A549 (cell line): ENCODE results near the gene FOSL1. TPM values are rescaled to one million over a fixed set of nuclear protein-coding genes. Genes with fewer than 3 reads are reported as not detected.

Experiments used
- ATAC-seq, 2 experiments: fragments of 200-7000 bp in 1 of 2; fragments of >200 bp in 1 of 2; cut with Nextera tagmentation in 1 of 2; cut with Tn5 transposase in 1 of 2; 3 replicates each; pipeline versions ENCODE4 v1.8.0 to v1.9.1; 2018 to 2020; ENCODE audit warnings: mild to moderate bottlenecking in 1 of 2, moderate library complexity in 1 of 2
- CTCF ChIA-PET: fragments of 300-600 bp; sonication (Branson Sonifier 250); formaldehyde crosslinking; extraction: SDS; loops from one replicate; lab custom pipeline; 2021; ENCODE audit warnings: antibody characterized with exemption, inconsistent platforms; lab: Yijun Ruan, JAX
- POLR2A ChIA-PET: fragments of 350-600 bp; formaldehyde crosslinking; extraction: SDS; loops from one replicate; lab custom pipeline; 2021; ENCODE audit warnings: antibody characterized with exemption, inconsistent platforms; lab: Yijun Ruan, JAX
- DNase-seq, 2 experiments: peaks; one replicate each; pipeline versions ENCODE4 v3.0.0 to v3.0.0-alpha.2; 2011 to 2016; ENCODE audit warnings: low read depth in 1 of 2, low spot score in 1 of 2
- FAIRE-seq: peaks from 2 replicates; lab custom pipeline; 2011; peaks lifted over from hg19 to GRCh38; lab: Jason Lieb, UNC
- H3K27ac ChIP-seq, 2 experiments: fragments of >200 bp; sonication (Bioruptor Twin); formaldehyde crosslinking; 3 replicates each; pipeline ENCODE4 v1.5.1; 2016 to 2017
- H3K4me1 ChIP-seq: fragments of >200 bp; sonication (Bioruptor Twin); formaldehyde crosslinking; 3 replicates; pipeline ENCODE4 v1.6.1; 2016
- H3K4me2 ChIP-seq: fragments of >200 bp; sonication (Bioruptor Twin); formaldehyde crosslinking; 3 replicates; pipeline ENCODE4 v1.6.1; 2016
- H3K4me3 ChIP-seq: fragments of >200 bp; sonication (Bioruptor Twin); formaldehyde crosslinking; 3 replicates; pipeline ENCODE4 v1.5.1; 2016
- H3K9me3 ChIP-seq: fragments of >200 bp; sonication (Bioruptor Twin); formaldehyde crosslinking; 3 replicates; pipeline ENCODE4 v1.6.1; 2016
- CBX8 ChIP-seq: fragments of 200-600 bp; sonication (generic); IDR thresholded peaks from 2 replicates; pipeline ENCODE4 v1.6.1; 2016
- EHF ChIP-seq: fragments of 250-450 bp; sonication (Bioruptor Pico); IDR thresholded peaks from 2 replicates; pipeline ENCODE4 v1.5.0; 2020; ENCODE audit warnings: mild to moderate bottlenecking
- HOXB13 ChIP-seq: fragments of 250-450 bp; sonication (Bioruptor Pico); IDR thresholded peaks from 2 replicates; pipeline ENCODE4 v1.5.0; 2020; ENCODE audit warnings: low read depth, mild to moderate bottlenecking, moderate library complexity
- HOXB5 ChIP-seq: fragments of 250-450 bp; sonication (Bioruptor Pico); IDR thresholded peaks from 2 replicates; pipeline ENCODE4 v1.5.0; 2020; ENCODE audit warnings: mild to moderate bottlenecking, moderate library complexity
- JUN ChIP-seq, 2 experiments: fragments of >200 bp; sonication (Bioruptor Twin); formaldehyde crosslinking; IDR thresholded peaks; 2 replicates in 1 of 2; 3 replicates in 1 of 2; pipeline ENCODE4 v1.6.1; 2016 to 2017
- JUNB ChIP-seq: fragments of >200 bp; sonication (Bioruptor Twin); formaldehyde crosslinking; IDR thresholded peaks from 2 replicates; pipeline ENCODE4 v1.6.1; 2016
- KDM5A ChIP-seq: fragments of 200-600 bp; sonication (generic); IDR thresholded peaks from 2 replicates; pipeline ENCODE4 v1.6.1; 2016; ENCODE audit warnings: antibody characterized with exemption, mild to moderate bottlenecking
- MAFK ChIP-seq: fragments of 450-650 bp; IDR thresholded peaks from 2 replicates; pipeline ENCODE4 v1.6.1; 2014; ENCODE audit not compliant: partially characterized antibody
- MYC ChIP-seq: IDR thresholded peaks from 2 replicates; pipeline ENCODE4 v1.6.1; 2012; ENCODE audit warnings: mild to moderate bottlenecking, inconsistent platforms, low read length, improper control_type of control experiment, borderline replicate concordance
- NFE2L2 ChIP-seq: fragments of 150-350 bp; conservative IDR thresholded peaks from 2 replicates; pipeline ENCODE4 v1.6.1; 2014; ENCODE audit warnings: low read length
- NPAS2 ChIP-seq: fragments of 250-450 bp; sonication (Bioruptor Pico); IDR thresholded peaks from 2 replicates; pipeline ENCODE4 v1.8.0; 2022; ENCODE audit warnings: mild to moderate bottlenecking, moderate library complexity, borderline replicate concordance
- RAD21 ChIP-seq, 2 experiments: fragments of >200 bp in 1 of 2; sonication (Bioruptor Twin) in 1 of 2; formaldehyde crosslinking in 1 of 2; IDR thresholded peaks in 1 of 2; conservative IDR thresholded peaks in 1 of 2; 2 replicates in 1 of 2; 3 replicates in 1 of 2; pipeline ENCODE4 v1.6.1; 2012 to 2018; ENCODE audit warnings: inconsistent platforms in 1 of 2
- RCOR1 ChIP-seq: fragments of 150-350 bp; IDR thresholded peaks from 2 replicates; pipeline ENCODE4 v1.6.1; 2014; ENCODE audit warnings: antibody characterized with exemption, low read length, low read depth
- RFX5 ChIP-seq: fragments of 450-650 bp; IDR thresholded peaks from 2 replicates; pipeline ENCODE4 v1.7.1; 2014; ENCODE audit warnings: antibody characterized with exemption, mild to moderate bottlenecking, moderate library complexity
- SMC3 ChIP-seq: fragments of >200 bp; sonication (Bioruptor Twin); formaldehyde crosslinking; IDR thresholded peaks from 3 replicates; pipeline ENCODE4 v1.6.1; 2018; ENCODE audit warnings: inconsistent platforms
- ZFP36 ChIP-seq: fragments of 450-650 bp; IDR thresholded peaks from 2 replicates; pipeline ENCODE4 v1.6.1; 2014; ENCODE audit warnings: borderline replicate concordance; ENCODE audit not compliant: partially characterized antibody
- WGBS: methylation state at CpG from one replicate; pipeline ENCODE4 v1.1.6; 2017; ENCODE audit errors: missing lambda C conversion rate; 5-methylcytosine and 5-hydroxymethylcytosine counted together
- polyA plus RNA-seq, 4 experiments: library from polyadenylated mRNA; depleted of rRNA in 3 of 4; stranded (reverse); fragments of >200 nt; fragmentation: RNase III in 1 of 4; extraction: RNeasy Plus Mini Kit Qiagen cat#74134 plus additional on column Dnase treatment in 1 of 4; gene quantifications; 2 replicates in 3 of 4; 3 replicates in 1 of 4; pipeline ENCODE4 v1.2.3, GENCODE V29; 2011 to 2017
- TF ChIP-seq, protein P1 (sequence below): fragments of 250-450 bp; sonication (Bioruptor Pico); IDR thresholded peaks from 2 replicates; pipeline ENCODE4 v1.5.0; 2021; ENCODE audit warnings: mild to moderate bottlenecking, moderate library complexity, borderline replicate concordance
- TF ChIP-seq, protein P2 (sequence below): IDR thresholded peaks from 2 replicates; pipeline ENCODE4 v1.6.1; 2012
- TF ChIP-seq, protein P3 (sequence below): fragments of >200 bp; sonication (Bioruptor Twin); formaldehyde crosslinking; IDR thresholded peaks from 3 replicates; pipeline ENCODE4 v1.5.1; 2016
- TF ChIP-seq, protein P4 (sequence below): IDR thresholded peaks from 2 replicates; pipeline ENCODE4 v1.6.1; 2012; ENCODE audit warnings: low read depth, borderline replicate concordance
- TF ChIP-seq, protein P5 (sequence below): fragments of 250-450 bp; sonication (Bioruptor Pico); IDR thresholded peaks from 2 replicates; pipeline ENCODE4 v1.5.0; 2020; ENCODE audit warnings: low read depth, mild to moderate bottlenecking, moderate library complexity
- TF ChIP-seq, protein P6 (sequence below): fragments of >200 bp; sonication (Bioruptor Twin); formaldehyde crosslinking; IDR thresholded peaks from 3 replicates; pipeline ENCODE4 v1.6.1; 2016

Gene FOSL1
- polyA plus RNA-seq, 2 of the 4 experiments (the other 2 are of a cell fraction), result 6.7 to 24.1 TPM

DNA sequence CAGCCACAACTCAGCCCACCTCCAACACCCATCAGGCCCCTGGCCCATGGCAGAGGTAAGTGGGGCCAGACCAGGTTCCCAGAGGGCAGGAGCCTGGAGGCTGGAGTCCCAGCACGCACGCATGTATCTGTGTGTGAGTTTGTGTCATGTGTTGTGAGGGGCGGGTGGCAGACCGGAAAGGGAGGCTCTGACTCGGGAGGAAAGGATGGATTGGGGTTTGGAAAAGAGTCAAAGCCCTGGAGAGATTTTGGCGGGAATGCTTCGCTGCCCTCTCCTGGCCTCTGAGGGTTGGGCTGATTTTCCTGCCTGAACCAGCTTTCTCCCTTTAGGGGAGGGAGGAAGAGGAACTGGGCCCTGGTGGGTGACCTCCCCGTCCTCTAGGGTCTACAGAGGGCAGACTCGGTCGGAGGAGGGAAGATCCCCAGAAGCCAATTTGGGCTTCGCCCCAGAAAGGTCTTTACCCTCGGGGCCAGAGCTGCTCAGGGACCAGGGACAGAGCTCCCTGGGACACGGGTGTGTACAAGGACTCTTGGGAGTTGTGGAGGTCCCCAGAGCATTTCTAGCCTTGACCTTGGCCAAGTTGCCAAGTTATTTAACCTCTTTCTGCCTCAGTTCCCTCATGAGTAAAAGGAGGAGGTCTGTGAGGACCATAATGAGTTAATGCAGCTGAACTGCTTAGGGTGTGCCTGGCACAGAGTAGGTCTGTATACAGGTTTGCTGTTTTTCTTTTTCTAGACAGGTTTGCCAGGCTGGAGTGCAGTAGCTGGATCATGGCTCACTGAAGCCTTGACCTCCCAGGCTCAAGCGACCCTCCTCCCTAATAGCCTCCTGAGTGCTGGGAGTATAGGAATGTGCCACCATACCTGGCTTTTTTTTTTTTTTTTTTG lies 11.7 kb upstream of the FOSL1 start:
- TF ChIP-seq RCOR1 (no peak), RFX5 (peak; percentile 85), KDM5A (no peak), HOXB5 (0 out of 2 replicates have a peak, but pooled peaks have one; percentile 25), MYC (0 out of 2 replicates have a peak, but pooled peaks have one; percentile 31), JUN (IDR thresholded peaks at IDR 0.05) (0 out of 5 replicates have a peak, but pooled peaks of 1 of the 2 experiments have one; percentile 21), EHF (CRISPR knock-in tag) (peak; percentile 22; the same call in 1 of the 2 replicates), HOXB13 (CRISPR knock-in tag) (peak; percentile 62; the same call in 1 of the 2 replicates), RAD21 (conservative IDR thresholded peaks at IDR 0.05 in 1 of 2, IDR thresholded peaks at IDR 0.05 in 1 of 2) (peak; percentile 38 to 54; a peak in 4 of 5 replicates), SMC3 (peak; percentile 47; the same call in 1 of the 3 replicates)
- TF ChIP-seq, protein P1, sequence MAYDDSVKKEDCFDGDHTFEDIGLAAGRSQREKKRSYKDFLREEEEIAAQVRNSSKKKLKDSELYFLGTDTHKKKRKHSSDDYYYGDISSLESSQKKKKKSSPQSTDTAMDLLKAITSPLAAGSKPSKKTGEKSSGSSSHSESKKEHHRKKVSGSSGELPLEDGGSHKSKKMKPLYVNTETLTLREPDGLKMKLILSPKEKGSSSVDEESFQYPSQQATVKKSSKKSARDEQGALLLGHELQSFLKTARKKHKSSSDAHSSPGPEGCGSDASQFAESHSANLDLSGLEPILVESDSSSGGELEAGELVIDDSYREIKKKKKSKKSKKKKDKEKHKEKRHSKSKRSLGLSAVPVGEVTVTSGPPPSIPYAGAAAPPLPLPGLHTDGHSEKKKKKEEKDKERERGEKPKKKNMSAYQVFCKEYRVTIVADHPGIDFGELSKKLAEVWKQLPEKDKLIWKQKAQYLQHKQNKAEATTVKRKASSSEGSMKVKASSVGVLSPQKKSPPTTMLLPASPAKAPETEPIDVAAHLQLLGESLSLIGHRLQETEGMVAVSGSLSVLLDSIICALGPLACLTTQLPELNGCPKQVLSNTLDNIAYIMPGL (CRISPR knock-in tag), result no peak
- TF ChIP-seq, protein P2, sequence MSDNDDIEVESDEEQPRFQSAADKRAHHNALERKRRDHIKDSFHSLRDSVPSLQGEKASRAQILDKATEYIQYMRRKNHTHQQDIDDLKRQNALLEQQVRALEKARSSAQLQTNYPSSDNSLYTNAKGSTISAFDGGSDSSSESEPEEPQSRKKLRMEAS, result peak; percentile 91
- TF ChIP-seq, protein P3, sequence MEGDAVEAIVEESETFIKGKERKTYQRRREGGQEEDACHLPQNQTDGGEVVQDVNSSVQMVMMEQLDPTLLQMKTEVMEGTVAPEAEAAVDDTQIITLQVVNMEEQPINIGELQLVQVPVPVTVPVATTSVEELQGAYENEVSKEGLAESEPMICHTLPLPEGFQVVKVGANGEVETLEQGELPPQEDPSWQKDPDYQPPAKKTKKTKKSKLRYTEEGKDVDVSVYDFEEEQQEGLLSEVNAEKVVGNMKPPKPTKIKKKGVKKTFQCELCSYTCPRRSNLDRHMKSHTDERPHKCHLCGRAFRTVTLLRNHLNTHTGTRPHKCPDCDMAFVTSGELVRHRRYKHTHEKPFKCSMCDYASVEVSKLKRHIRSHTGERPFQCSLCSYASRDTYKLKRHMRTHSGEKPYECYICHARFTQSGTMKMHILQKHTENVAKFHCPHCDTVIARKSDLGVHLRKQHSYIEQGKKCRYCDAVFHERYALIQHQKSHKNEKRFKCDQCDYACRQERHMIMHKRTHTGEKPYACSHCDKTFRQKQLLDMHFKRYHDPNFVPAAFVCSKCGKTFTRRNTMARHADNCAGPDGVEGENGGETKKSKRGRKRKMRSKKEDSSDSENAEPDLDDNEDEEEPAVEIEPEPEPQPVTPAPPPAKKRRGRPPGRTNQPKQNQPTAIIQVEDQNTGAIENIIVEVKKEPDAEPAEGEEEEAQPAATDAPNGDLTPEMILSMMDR, result peak; percentile 43; the same call in 2 of the 3 replicates
- TF ChIP-seq, protein P4, sequence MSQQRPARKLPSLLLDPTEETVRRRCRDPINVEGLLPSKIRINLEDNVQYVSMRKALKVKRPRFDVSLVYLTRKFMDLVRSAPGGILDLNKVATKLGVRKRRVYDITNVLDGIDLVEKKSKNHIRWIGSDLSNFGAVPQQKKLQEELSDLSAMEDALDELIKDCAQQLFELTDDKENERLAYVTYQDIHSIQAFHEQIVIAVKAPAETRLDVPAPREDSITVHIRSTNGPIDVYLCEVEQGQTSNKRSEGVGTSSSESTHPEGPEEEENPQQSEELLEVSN, result peak; percentile 95
- TF ChIP-seq, protein P5, sequence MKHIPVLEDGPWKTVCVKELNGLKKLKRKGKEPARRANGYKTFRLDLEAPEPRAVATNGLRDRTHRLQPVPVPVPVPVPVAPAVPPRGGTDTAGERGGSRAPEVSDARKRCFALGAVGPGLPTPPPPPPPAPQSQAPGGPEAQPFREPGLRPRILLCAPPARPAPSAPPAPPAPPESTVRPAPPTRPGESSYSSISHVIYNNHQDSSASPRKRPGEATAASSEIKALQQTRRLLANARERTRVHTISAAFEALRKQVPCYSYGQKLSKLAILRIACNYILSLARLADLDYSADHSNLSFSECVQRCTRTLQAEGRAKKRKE (CRISPR knock-in tag), result peak; percentile 63; the same call in 1 of the 2 replicates
- TF ChIP-seq, all 56 proteins: peak for 12
- ATAC-seq (peak; percentile 7 to 24; a peak in 3 of 6 replicates), FAIRE-seq (no peak), DNase-seq (peak; percentile 68 to 79)
- POLR2A ChIA-PET, result interaction anchor here (0.6 to 2.0 kb wide), 6 partner anchors 10 to 248 kb away, joined by 3 to 13 read pairs (median 3); partner anchors contain the start of genes CCDC85B, FIBP and FOSL1
- WGBS, result 26% methylated on average over 12 of the region's 14 CpGs
- Histone ChIP-seq H3K4me3 (no peak overlapping the region), H3K27ac (peak overlapping the region; percentile 51 to 100), H3K4me1 (peaks cover 61% of the 10 kb centered on the region), H3K9me3 (no peaks in the 10 kb centered on the region), H3K4me2 (peak overlapping the region; percentile 65)
- CTCF ChIA-PET, result interaction anchor here (0.6 to 31.6 kb wide), 11 partner anchors 10 to 132 kb away, joined by 3 to 618 read pairs (median 4); partner anchors contain the start of genes CCDC85B, FIBP and FOSL1

DNA sequence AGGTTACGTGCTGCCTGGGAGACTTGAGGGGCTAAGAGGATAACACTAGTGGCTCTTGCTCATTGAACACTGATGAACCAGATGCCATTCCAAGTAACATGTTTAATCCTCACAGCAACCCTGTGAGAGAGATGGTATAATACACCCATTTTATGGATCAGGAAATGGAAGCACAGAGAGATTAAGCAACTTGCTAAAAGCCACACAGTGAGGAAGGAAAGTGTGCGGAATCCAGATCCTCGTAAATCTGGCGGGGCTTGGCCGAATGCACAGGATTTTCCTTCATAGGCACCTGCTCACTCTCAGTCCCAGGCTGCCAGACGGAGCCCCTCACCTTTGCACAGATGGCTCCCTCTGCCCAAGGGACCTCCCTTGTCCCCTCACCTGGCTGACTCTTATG lies 7.7 kb upstream of the FOSL1 start:
- Histone ChIP-seq H3K9me3 (no peaks in the 10 kb centered on the region), H3K4me2 (no peak overlapping the region), H3K4me3 (no peak overlapping the region), H3K27ac (no peak overlapping the region), H3K4me1 (peaks cover 39% of the 10 kb centered on the region)
- ChIA-PET CTCF (interaction anchor here (31.6 kb wide), 1 partner anchor 14 kb away, joined by 618 read pairs; the partner anchor contains the start of genes CCDC85B, FIBP and FOSL1), POLR2A (interaction anchor here (1.0 kb wide), 1 partner anchor 7 kb away, joined by 3 read pairs; no protein-coding TSS in a partner anchor)
- 88% methylated on average over 6 of the region's 6 CpGs for WGBS
- ATAC-seq (no peak), DNase-seq (no peak), FAIRE-seq (no peak)
- TF ChIP-seq NPAS2 (CRISPR knock-in tag) (no peak), NFE2L2 (no peak), MAFK (no peak), ZFP36 (peak; percentile 22), CBX8 (no peak), JUNB (no peak)
- TF ChIP-seq, protein P6, sequence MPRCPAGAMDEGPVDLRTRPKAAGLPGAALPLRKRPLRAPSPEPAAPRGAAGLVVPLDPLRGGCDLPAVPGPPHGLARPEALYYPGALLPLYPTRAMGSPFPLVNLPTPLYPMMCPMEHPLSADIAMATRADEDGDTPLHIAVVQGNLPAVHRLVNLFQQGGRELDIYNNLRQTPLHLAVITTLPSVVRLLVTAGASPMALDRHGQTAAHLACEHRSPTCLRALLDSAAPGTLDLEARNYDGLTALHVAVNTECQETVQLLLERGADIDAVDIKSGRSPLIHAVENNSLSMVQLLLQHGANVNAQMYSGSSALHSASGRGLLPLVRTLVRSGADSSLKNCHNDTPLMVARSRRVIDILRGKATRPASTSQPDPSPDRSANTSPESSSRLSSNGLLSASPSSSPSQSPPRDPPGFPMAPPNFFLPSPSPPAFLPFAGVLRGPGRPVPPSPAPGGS, result no peak
